PFSK-1 (cell line): Measurements from ENCODE around the gene RFT1.

Source experiments
- FOXP2 ChIP-seq: optimal IDR thresholded peaks from 2 replicates; pipeline ENCODE3; 2011; ENCODE audit warnings: borderline replicate concordance, control low read depth, inconsistent platforms; ENCODE audit not compliant: insufficient read depth; ENCODE audit errors: extremely low read length, extremely low read depth
- POLR2AphosphoS5 ChIP-seq: IDR thresholded peaks from 2 replicates; pipeline ENCODE4 v1.6.1; 2012; ENCODE audit warnings: low read depth, mild to moderate bottlenecking, control low read depth, low read length, moderate library complexity
- REST ChIP-seq, 2 experiments: IDR thresholded peaks; 2 replicates each; pipeline versions ENCODE4 v1.6.1 to v1.8.0; 2011 to 2012; ENCODE audit warnings: low read depth in 2 of 2, low read length in 2 of 2, control low read depth in 1 of 2, inconsistent platforms in 1 of 2, mild to moderate bottlenecking in 1 of 2, moderate library complexity in 1 of 2; ENCODE audit not compliant: insufficient read depth in 1 of 2
- SIN3A ChIP-seq: IDR thresholded peaks from 2 replicates; pipeline ENCODE4 v1.6.1; 2012; ENCODE audit warnings: mild to moderate bottlenecking, low read length, moderate library complexity, borderline replicate concordance; ENCODE audit not compliant: insufficient read depth
- TAF1 ChIP-seq: IDR thresholded peaks from 2 replicates; pipeline ENCODE4 v1.6.1; 2012; ENCODE audit warnings: low read length, control low read depth, borderline replicate concordance; ENCODE audit not compliant: insufficient read depth

GRCh38 chr3:53075743-53076140 is 54.5 kb downstream of the RFT1 start:
- TF ChIP-seq SIN3A (no peak), REST (IDR thresholded peaks at IDR 0.05; ENCODE audit: insufficient read depth in 1 of 2, low read depth in 2 of 2, low read length in 2 of 2) (no peak), POLR2AphosphoS5 (no peak), FOXP2 (no peak), TAF1 (no peak)
